Neural crest cell (in vitro differentiated cells): ENCODE results near the gene PRDX3. TPM values are rescaled to one million over a fixed set of nuclear protein-coding genes. Genes with fewer than 3 reads are reported as not detected.

Experiments
- DNase-seq: peaks from one replicate; pipeline ENCODE4 v3.0.0; 2021; ENCODE audit warnings: low read depth, mixed read lengths, low spot score
- H3K27ac Mint-ChIP-seq: one replicate; pipeline ENCODE4 v1.8.0; 2021; ENCODE audit warnings: mild to moderate bottlenecking, mixed read lengths; ENCODE audit not compliant: unreplicated experiment
- H3K27me3 Mint-ChIP-seq: 2 replicates; pipeline ENCODE4 v1.8.0; 2021; ENCODE audit warnings: low read depth, mild to moderate bottlenecking, mixed read lengths
- H3K36me3 Mint-ChIP-seq: 2 replicates; pipeline ENCODE4 v1.8.0; 2021; ENCODE audit warnings: low read depth, mild to moderate bottlenecking, mixed read lengths
- H3K4me1 Mint-ChIP-seq: 2 replicates; pipeline ENCODE4 v1.8.0; 2021; ENCODE audit warnings: mixed read lengths
- H3K4me3 Mint-ChIP-seq: one replicate; pipeline ENCODE4 v1.8.0; 2021; ENCODE audit warnings: mild to moderate bottlenecking, mixed read lengths
- H3K9me3 Mint-ChIP-seq: 2 replicates; pipeline ENCODE4 v1.8.0; 2021; ENCODE audit warnings: mixed read lengths
- CTCF ChIP-seq: fragments of 200-600 bp; sonication (generic); conservative IDR thresholded peaks from 2 replicates; pipeline ENCODE4 v1.5.0; 2021; ENCODE audit warnings: antibody characterized with exemption, mild to moderate bottlenecking
- total RNA-seq: library from RNA; stranded (reverse); gene quantifications from 2 replicates; pipeline ENCODE4 v1.2.1, GENCODE V29; 2021

Gene PRDX3
- total RNA-seq, 1 donor from 2014 or later, result 144 TPM

- no peak overlapping the region for H3K4me3 Mint-ChIP-seq
- H3K9me3 Mint-ChIP-seq, result no peaks in the 10 kb centered on the region
- no peak for TF ChIP-seq CTCF
- H3K27me3 Mint-ChIP-seq, result no peaks in the 10 kb centered on the region
- H3K27ac Mint-ChIP-seq, result no peak overlapping the region
- H3K4me1 Mint-ChIP-seq, result no peaks in the 10 kb centered on the region
- DNase-seq, result no peak
- H3K36me3 Mint-ChIP-seq, result peaks cover 11% of the 10 kb centered on the region
Measured at GRCh38 chr10:119136084-119136483, 42.5 kb downstream of the PRDX3 start.

GRCh38 chr10:119135513-119135881 lies 43.1 kb downstream of the PRDX3 start:
- H3K27ac Mint-ChIP-seq, result no peak overlapping the region
- H3K36me3 Mint-ChIP-seq, result peaks cover 15% of the 10 kb centered on the region
- H3K4me3 Mint-ChIP-seq, result no peak overlapping the region
- no peak for DNase-seq
- TF ChIP-seq CTCF, result no peak
- no peaks in the 10 kb centered on the region for H3K27me3 Mint-ChIP-seq
- H3K9me3 Mint-ChIP-seq, result no peaks in the 10 kb centered on the region
- H3K4me1 Mint-ChIP-seq, result no peaks in the 10 kb centered on the region

- DNase-seq, result no peak
- H3K4me1 Mint-ChIP-seq, result no peaks in the 10 kb centered on the region
- H3K27me3 Mint-ChIP-seq, result no peaks in the 10 kb centered on the region
- no peaks in the 10 kb centered on the region for H3K9me3 Mint-ChIP-seq
- H3K27ac Mint-ChIP-seq, result no peak overlapping the region
- H3K36me3 Mint-ChIP-seq, result peaks cover 21% of the 10 kb centered on the region
- H3K4me3 Mint-ChIP-seq, result no peak overlapping the region
- TF ChIP-seq CTCF, result no peak
Measured at GRCh38 chr10:119133949-119134348, 44.7 kb downstream of the PRDX3 start.

GRCh38 chr10:119132521-119133345 lies 45.9 kb downstream of the PRDX3 start:
- no peak for DNase-seq
- H3K36me3 Mint-ChIP-seq, result peaks cover 24% of the 10 kb centered on the region
- H3K27me3 Mint-ChIP-seq, result no peaks in the 10 kb centered on the region
- H3K27ac Mint-ChIP-seq, result peak overlapping the region; percentile 40
- H3K9me3 Mint-ChIP-seq, result no peaks in the 10 kb centered on the region
- TF ChIP-seq CTCF, result no peak
- no peak overlapping the region for H3K4me3 Mint-ChIP-seq
- no peaks in the 10 kb centered on the region for H3K4me1 Mint-ChIP-seq

- no peak for DNase-seq
- no peak for TF ChIP-seq CTCF
- Mint-ChIP-seq H3K27ac (no peak overlapping the region), H3K27me3 (no peaks in the 10 kb centered on the region), H3K4me3 (no peak overlapping the region), H3K36me3 (peaks cover 24% of the 10 kb centered on the region), H3K9me3 (no peaks in the 10 kb centered on the region), H3K4me1 (no peaks in the 10 kb centered on the region)
Measured at GRCh38 chr10:119131512-119132240, 46.9 kb downstream of the PRDX3 start.
